ENCODE measurements around the gene CANT1. TPM values are rescaled to one million over a fixed set of nuclear protein-coding genes. Genes with fewer than 3 reads are reported as not detected.
A peak's percentile ranks its signal among the peaks of the same experiment; 100 is the strongest.

CANT1 gene
- total RNA-seq, 4 donors from 2014 or later = 18.1 to 39.4 (median 28.4) TPM

GRCh38 chr17:79047923-79048825 lies 38.6 kb upstream of the CANT1 start:
- H3K4me3 ChIP-seq (ENCODE audit: low read depth, poor library complexity, severe bottlenecking) = no peak overlapping the region
- no peak for DNase-seq (ENCODE audit: low spot score in 2 of 2)
- WGBS, 2 donors = 78 to 85% methylated on average over 41 of the region's 41 CpGs
- TF ChIP-seq POLR2A (IDR thresholded peaks at IDR 0.05) (no peak), CTCF (IDR thresholded peaks at IDR 0.05) (no peak)
- intact Hi-C loops (cut with DNase I; ENCODE audit: low total_unique reads) = no loop called here

- H3K4me3 ChIP-seq (ENCODE audit: low read depth, poor library complexity, severe bottlenecking) = no peak overlapping the region
- DNase-seq (ENCODE audit: low spot score in 2 of 2) = no peak
- WGBS, 2 donors = 81 to 88% methylated on average over 30 of the region's 30 CpGs
- TF ChIP-seq POLR2A (IDR thresholded peaks at IDR 0.05) (no peak), CTCF (IDR thresholded peaks at IDR 0.05) (no peak)
- intact Hi-C loops (cut with DNase I; ENCODE audit: low total_unique reads) = no loop called here
These were observed 37.8 kb upstream of the CANT1 start for GRCh38 chr17:79047291-79047920.

GRCh38 chr17:79046916-79047280 lies 37.3 kb upstream of the CANT1 start:
- TF ChIP-seq POLR2A (IDR thresholded peaks at IDR 0.05) (no peak), CTCF (IDR thresholded peaks at IDR 0.05) (no peak)
- WGBS, 2 donors = 58 to 66% methylated on average over 15 of the region's 15 CpGs
- no peak overlapping the region for H3K4me3 ChIP-seq (ENCODE audit: low read depth, poor library complexity, severe bottlenecking)
- intact Hi-C loops (cut with DNase I; ENCODE audit: low total_unique reads) = no loop called here
- DNase-seq (ENCODE audit: low spot score in 2 of 2) = no peak

- DNase-seq (ENCODE audit: low spot score in 2 of 2) = no peak
- no peak for TF ChIP-seq CTCF (IDR thresholded peaks at IDR 0.05)
- TF ChIP-seq POLR2A (IDR thresholded peaks at IDR 0.05) = no peak
- no peak overlapping the region for H3K4me3 ChIP-seq (ENCODE audit: low read depth, poor library complexity, severe bottlenecking)
- WGBS, 2 donors = 53 to 54% methylated on average over 25 of the region's 25 CpGs
- intact Hi-C loops (cut with DNase I; ENCODE audit: low total_unique reads) = no loop called here
These were observed 36.8 kb upstream of the CANT1 start for GRCh38 chr17:79046197-79046915.

- intact Hi-C loops (cut with DNase I; ENCODE audit: low total_unique reads) = no loop called here
- WGBS, 2 donors = 9 to 11% methylated on average over 11 of the region's 11 CpGs
- DNase-seq (ENCODE audit: low spot score in 2 of 2) = peak in 1 of 2 donors; percentile 95
- TF ChIP-seq POLR2A (IDR thresholded peaks at IDR 0.05) (no peak), CTCF (IDR thresholded peaks at IDR 0.05) (peak in 1 of 3 donors; percentile 57)
- no peak overlapping the region for H3K4me3 ChIP-seq (ENCODE audit: low read depth, poor library complexity, severe bottlenecking)
These were observed 36.3 kb upstream of the CANT1 start for GRCh38 chr17:79045842-79046196.
